Dermis blood vessel endothelial cell (primary cell): ENCODE data around the gene RAPGEF5. TPM values are rescaled to one million over a fixed set of nuclear protein-coding genes. Genes with fewer than 3 reads are reported as not detected.

Source experiments
- DNase-seq: peaks from one replicate; pipeline ENCODE4 v3.0.0; 2010
- total RNA-seq: library from RNA; depleted of rRNA; stranded (reverse); fragments of >200 nt; gene quantifications from 2 replicates; pipeline ENCODE4 v1.2.3, GENCODE V29; 2014

Gene RAPGEF5
- total RNA-seq, 1 donor from 2014 or later: 269 TPM

DNA sequence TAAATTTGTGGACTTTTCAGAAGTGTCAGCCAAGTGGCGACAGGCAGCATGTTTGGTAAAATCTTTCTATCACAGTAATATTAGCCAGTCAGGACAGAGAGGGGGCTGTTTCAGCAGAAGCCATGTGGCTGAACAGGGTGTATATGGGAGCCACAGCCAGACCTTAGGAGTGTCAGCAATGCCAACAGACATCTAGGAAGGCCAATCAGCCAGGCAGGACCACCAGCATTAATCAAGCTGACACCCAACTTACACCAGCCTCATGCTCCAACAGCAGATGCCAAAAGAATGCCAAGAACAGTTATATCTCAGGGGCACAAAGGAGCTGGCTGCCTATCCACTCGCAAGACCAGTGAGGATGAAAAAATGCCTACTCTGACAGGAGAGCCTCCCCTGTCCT is 54.8 kb downstream of the RAPGEF5 start:
- no peak for DNase-seq

DNA sequence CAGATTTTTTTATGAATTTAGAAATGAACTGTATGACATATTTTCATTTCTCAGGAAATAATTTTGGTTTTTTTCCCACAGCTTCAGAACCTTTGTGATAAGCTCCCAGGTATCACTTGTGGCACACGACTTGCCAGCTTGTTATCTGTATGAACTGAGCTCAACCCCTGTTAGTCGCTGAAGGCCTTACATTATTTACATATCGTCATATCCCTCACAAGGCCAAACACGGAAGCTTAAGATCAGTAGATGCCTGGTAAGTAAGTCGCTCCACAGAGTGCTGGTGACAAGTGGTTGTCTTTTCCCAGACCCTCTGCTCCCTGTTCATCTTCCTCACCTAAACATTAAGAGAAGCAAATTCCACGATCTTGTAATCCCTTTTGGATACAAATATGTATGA is 55.2 kb downstream of the RAPGEF5 start:
- no peak for DNase-seq

DNA sequence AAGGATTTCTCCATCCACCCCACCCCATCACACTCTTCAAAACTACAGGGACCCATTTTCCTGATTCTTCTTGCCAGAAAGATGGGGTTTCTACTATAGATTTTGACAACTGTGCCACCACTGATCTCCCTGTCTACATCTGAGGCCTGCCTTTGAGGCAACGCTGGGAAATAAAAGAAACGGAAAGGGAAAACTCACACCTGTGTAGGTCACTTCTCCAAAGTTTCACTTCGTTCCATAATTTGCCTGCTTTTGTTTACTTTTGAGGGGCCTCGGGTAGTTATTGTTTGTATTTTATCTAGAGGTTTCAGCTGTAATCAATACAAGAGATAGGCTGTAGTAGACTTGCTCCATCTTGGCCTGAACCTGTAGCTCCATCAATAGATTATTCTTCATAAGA is 56.1 kb downstream of the RAPGEF5 start:
- no peak for DNase-seq

DNA sequence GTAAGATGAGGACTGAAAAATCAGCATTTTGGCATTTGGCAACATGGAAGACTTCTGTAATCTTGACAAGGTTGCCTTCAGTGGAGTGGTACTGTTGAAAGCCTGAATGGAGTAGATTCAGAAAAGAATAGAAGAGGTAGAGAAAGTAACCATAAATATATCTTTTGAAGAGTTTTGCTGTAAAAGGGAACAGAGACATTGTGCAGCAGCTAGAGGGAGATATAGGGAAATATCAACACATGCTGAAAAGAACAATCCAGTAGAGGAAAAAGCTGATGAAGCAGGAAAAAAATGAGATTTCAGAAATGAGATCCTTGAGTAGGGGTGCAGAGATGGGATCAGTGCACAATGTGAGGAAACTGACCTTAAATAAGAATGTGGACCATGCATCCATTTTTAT is 60.0 kb downstream of the RAPGEF5 start:
- peak; percentile 55 for DNase-seq

DNA sequence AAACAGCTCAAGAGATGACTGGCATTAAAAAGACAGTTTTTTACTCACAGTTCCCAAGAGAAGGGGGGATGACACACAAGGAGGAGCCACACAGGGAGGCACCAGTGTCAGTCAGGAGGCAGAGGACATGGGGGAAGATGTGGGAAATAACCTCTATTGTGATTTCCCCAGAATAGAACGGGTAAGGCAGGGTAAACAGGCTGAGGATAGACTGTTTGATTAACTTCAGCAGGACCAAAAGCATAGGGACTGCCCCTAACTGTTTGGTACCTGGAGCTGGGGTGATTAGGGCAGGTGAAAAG is 60.7 kb downstream of the RAPGEF5 start:
- DNase-seq: no peak

DNA sequence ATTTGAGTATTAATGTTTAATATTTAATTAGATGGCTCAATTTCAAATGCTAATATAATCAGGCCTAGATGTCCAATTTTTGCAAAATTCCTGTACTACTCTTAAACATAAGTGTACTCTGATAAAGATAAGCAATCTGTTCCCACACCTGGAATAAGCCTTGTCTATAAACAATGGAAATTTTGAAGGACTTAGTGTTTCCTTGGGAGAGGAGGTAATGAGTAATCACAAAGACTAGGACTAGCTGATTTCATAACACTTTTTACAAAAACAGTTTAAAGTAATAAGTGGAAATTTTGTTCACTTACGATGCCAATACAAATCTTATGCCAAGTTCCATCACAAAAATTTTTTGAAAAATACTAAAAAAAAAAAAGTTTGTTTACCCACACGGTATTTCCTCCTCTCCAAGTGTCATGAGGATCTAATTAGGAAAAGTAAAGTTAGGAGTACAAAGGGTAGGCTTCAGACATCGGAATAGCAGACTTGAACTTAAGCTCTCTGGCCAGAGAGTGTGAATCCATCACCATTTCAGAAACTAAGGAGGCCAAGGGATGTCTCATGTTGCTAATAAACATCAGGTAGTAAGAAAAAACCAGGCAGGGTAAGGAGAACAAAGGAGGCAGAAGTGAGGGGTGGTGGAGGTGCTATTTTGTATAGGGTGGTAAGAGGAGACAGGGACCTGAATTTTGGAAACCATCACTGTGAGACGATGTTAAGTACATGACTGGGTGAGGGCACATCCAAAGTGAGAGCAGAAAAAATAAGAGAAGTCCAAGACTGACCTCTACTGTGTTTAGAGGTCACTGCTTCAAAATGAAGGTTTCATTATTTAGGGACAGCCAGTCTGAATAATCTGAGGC is 61.3 kb downstream of the RAPGEF5 start:
- DNase-seq: peak; percentile 83

DNA sequence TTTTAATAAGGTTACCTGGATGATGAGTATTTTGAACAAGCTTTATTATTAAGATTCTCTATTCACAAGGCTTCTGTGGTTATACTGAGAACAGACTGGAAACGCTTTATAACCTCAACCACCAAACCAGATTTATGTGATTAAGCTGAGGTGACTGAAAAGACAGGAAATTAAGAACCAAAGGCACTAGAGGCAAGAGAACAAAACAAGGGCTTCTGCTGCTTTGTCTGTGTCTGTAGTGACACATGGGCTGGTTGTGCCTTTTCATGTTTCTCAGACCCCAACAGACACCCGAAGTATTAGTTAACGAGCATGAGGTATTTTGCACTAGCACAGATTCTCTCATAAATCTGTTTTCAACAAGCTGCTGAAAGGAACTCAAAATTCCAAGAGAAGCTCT is 64.4 kb downstream of the RAPGEF5 start:
- no peak for DNase-seq

DNA sequence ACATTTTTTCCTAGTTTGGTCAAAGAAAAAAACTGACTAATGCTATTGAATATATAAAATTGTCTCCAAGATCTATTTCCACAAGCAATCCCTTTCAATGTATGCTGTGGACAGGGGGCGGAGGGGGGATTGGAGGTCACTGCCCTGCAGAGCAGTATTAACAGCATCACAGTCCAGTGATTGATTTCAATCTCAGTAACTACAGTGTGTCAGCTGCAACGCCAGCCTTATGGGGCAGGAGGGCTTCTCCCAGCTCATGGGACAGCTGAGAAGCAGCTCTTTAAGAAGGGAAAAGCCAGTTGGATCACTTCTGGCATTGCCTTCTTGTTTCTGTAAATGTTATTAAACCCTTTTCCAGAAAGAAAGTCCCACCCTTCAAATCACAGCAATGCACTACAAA is 65.0 kb downstream of the RAPGEF5 start:
- DNase-seq: no peak

DNA sequence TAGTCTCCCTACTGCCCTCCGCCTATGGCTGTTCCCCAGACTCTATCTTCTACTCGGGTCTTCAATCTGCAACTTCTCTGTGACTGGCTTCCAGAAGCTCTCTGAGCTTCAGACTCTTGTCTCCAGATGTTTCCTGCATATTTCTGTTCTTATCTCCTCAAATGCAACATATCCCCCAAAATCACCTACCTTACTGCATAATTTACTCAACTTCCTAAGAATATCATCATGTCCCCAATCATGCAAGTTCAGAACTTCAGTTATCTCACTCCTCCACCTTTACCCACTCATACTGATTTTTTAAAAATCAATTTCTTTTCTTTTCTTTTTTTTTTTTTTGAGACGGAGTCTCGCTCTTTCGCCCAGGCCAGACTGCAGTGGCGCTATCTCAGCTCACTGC is 68.8 kb downstream of the RAPGEF5 start:
- no peak for DNase-seq

DNA sequence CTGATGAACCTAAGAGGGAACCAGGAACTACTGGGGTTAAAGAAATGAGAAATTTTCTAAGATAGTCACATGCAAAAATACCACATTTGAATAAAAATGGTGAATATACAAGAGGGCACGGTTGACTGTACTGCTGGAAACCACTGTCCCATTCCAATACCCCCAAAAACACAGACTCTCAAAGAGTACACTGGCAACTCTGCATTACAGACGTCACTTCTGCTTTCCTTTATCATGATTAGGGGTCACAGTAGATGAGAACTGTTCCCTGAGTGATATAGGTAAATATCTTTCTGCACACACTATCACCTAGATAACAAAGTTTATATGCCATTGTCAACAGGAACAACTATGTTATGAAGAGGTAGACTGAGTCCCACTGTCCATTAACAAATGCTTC is 69.5 kb downstream of the RAPGEF5 start:
- DNase-seq: no peak

DNA sequence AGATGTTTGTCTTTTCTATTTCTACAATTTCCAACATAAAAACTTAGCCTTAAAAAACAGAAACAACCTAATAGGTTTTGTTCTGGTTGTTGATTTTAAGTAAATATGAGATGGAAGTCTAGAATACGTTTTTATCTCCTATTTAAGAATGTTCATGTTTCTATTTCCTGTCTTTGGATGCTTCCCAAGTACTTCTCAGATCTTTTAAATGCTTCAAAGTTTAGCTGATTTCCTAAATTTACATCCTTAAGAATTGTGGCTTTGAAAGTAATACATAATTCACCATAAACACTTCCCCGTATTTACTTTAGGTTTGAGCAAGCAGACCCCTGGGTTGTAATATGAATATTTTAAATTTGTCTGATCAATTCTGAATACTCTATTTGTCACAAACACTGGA is 70.5 kb downstream of the RAPGEF5 start:
- no peak for DNase-seq

DNA sequence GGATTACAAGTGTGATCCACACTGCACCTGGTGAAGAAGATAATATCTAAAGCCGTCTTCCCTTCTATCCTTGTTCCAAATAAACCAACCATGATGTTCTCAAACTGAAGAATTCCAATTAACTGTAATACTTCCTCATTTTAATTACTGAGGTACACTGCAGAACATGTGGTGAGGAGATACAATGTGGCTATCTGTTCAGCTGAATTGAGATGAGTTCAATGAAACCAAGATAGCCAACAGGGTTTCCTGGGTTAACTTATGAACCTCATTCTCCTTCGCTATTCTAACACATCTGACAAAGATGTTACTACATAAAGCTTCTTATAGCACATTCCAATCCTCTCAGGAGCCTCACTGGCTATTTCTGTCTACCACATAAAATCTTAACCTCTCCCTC is 75.5 kb downstream of the RAPGEF5 start:
- no peak for DNase-seq

DNA sequence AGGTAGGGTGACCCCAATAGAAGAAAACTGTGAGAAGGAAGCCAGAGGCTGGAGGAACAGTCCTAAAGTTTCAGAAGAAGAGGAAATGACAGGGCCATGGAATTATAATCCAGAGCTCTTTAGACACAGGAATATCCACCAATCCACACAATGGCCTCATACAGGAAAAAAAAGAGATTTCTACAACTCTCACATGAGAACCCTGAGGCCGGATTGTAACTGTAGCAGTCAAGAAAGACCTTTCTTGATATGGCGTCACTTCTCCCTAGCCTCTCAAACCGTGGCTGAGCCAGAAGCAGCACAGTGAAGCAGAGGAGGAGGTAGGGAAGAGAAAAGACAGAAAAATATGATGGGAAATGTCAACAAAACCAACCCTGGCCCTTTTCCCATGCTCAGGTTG is 76.9 kb downstream of the RAPGEF5 start:
- DNase-seq: no peak

DNA sequence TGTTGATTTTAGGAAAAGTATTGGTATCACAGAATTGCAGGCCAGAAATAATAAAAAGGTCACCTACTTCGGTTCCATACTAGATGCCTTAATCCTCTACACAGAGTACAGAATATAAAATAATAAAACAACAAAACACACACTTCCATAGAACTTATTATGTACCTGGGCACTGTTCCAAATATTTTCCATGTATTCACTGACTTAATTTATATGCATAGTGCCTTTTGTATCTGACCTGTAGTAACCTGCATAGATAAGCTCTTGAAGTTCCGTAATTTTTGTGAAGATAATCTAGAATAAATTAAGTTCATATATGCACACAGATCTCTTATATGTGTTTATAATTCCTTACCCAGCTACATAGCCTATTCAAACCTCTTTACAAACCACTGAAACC is 78.3 kb downstream of the RAPGEF5 start:
- peak; percentile 49 for DNase-seq

DNA sequence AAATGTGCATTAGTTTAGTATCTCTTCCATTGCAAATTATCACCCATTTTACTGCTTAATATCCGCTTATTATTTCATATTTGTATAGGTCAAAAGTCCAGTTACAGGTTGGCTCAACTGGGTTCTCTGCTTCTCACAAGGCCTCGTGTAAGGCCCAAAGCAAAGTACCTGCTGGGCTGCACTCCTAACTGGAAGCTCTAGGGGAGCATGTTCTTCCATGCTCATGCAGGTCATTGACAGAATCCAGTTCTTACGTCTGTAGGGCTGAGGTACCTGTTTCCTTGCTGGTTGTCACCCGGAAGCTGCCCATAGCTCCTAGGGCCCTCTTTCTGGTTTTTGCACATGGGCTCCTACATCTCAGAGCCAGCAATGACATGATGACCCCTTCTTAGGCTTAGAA is 79.6 kb downstream of the RAPGEF5 start:
- no peak for DNase-seq

DNA sequence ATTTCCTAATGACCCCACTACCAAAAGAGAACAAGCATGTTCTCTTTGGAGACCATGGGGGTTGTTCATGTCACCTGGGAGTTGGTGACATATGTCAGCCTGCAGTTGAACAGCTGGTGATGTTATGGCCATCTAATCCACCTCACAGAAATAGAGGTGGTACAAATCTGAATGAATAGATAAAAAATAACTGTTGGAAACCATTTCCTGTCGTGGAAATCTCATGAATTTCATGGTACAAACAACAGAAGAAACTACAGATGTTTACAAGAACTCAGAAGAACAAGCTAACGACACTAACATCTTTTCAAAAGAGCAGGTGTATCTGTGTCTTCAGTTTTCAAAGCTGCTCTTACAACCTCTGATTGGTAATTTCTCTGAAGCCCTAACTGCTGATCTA is 81.3 kb downstream of the RAPGEF5 start:
- no peak for DNase-seq

DNA sequence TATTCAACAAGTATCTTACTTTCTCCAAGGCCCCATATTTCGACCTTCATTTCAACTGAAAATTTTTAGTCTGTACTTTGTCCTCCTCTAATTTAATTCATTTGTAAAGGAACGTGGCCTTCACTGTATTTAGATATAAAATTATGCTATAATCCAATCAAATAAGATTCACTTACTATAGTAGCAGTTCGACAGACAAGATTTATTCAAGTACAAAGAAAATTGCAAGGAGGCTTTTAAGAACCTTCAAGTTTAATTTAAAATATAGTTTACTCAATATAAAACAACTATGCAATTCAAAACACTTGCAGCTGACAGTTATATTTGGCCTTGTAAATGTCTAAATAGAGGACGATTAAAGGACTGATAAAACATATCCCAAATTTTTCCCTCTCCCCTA is 85.6 kb downstream of the RAPGEF5 start:
- DNase-seq: no peak

DNA sequence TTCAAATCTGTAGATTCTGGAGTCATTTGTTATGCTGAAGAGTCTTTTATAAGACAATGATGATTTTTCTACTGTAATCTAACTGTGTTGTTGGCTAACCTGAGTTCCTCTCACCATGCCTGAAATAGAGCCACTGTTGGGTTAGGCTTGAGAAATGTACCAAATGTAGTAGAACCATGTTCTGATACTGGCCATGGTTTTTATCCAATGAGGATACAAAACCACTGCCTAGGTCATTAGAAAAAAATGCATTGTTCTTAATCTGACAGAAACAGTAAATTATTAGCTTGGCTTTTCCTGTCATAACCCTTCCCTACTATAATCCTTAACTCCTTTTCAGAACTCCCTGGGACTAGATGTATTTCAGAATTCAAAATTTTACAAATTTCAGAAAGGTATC is 86.6 kb downstream of the RAPGEF5 start:
- DNase-seq: no peak

DNA sequence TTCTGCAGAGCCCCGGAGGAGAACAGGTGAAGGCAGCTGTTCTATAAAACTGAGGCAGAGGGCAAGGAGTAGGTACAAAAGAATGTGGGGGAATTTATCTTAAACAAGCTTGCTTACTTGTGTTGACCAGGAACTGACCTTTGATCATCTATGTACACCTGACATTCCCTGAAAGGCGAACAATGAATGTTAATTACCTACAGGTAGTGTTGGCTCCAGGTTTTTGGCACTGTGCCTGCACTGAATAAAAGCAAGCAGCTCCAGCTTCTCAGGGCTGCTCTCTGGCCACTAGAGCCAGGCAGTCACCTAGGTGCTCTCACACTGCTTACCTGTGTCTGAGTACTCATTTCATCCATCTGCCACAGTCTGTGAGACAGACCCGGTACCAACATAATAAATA is 87.0 kb downstream of the RAPGEF5 start:
- DNase-seq: no peak

DNA sequence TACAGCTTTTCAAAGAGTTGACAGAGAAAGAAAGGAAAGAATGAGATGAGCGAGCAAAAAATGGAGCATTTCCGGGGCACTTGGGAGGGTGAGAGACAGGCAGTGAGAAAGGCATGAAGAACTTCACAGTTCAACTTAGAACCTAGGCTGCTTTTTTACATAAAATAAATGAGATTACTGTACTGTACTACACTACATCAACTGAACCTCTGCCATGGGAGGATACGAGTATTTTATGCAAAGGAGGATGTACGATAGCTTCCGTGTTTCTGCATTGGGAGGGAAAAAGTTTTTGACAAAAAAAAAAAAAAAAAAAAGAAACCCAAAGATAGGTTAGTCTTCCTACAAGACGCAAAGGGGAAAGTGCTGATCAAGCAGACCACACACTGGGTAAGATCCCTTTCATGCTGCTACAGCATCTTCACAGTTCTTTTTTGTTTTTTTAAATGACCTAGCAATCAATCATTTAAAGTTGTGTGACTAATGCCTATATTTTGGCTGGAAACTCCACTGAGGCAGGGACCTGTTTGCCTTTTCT is 88.0 kb downstream of the RAPGEF5 start:
- no peak for DNase-seq

DNA sequence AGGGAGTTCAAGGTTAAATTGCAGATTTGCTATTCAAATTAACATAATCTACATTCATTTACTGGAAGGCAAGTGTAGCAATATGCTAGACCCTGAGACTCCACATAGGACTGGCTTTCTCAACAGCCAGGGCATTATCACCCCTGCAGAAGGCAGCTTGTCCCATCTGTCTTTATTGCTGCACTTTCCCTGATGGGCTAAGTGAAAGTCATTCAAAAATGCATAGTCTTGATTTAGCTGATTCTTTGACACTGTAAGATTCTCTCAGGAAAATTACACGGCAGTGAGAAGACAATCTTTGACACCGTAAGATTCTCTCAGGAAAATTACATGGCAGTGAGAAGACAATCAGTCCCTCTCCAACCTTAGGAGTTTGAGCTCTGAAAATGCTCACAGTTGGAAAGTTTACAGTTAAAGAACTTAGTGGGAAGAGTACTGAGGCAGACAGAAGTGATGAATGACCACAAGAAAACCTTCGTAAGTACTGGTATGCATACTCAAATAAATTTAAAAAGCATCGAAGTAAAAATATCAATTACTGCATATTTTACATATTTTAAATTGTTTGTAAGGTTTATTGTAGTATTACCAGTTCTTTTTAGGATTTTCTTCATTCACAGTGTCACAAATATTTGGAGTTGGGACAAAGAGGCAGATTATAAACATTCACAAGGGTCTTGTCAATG is 88.9 kb downstream of the RAPGEF5 start:
- DNase-seq: no peak

DNA sequence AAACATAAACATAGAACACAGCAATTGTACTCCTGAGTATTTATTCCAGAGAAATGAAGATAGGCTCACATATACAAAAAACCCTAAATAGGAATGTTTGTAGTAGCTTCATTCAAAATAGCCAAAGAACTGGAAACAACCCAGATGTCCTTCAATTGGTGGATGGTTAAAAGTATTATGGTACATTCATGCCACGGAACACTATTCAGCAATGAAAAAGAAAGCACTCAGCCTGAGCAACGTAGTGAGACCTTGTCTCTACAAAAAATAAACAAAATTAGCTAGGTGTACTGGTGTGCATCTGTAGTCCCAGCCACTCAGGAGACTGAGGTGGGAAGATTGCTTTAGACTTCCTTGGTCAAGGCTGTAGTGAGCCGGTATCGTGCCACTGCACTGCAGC is 94.4 kb downstream of the RAPGEF5 start:
- DNase-seq: no peak

DNA sequence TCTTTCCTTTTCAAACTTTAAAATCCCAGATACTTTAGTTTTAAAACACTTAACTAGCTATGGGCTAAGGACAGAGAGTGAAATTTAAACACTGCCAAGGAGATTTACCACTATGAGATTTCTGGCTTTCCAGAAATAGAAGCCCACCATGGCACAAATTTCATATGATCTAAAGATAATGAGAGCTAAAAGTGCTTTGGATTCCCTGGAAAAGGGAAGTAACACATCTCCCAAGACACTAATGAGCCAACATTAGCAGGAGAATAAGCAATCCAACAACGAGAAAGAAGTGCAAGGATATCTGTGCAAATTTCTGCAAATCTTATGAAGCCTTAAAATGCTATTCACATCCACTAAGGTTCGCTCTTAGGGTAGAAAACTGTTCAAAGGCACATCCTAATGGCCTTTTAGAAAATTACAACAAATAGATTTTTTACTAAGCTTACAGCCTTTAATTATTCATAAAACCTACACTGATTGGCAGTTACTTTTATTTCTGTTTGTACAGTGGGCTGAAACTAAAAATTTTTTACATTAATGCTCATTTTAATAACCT is 100.3 kb downstream of the RAPGEF5 start:
- no peak for DNase-seq

DNA sequence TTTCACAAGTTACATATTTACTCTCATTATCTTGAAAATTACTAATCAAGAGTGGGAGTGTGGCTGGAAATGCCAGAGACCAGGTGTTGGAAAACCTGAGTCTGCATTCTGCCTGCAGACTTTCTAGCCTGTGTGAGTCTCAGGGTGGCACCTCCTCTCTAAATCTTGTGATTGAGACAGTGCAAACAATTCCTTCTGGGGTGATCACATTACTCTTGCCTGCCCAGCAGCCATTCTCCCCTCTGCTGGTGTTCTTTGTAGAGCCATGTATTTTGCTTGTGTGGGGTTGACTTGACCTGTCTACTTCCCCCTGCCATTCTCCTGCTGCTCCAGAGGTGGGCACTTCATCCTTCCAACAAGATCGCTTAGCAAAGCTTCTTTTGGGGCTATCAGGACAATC is 101.1 kb downstream of the RAPGEF5 start:
- no peak for DNase-seq
